SH-SY5Y (cell line): Measurements from ENCODE around the gene TAS2R46.

Experiments
- GATA2 ChIP-seq: IDR thresholded peaks from 2 replicates; pipeline ENCODE4 v1.6.1; 2011; ENCODE audit warnings: mild to moderate bottlenecking, low read depth, low read length
- GATA3 ChIP-seq: IDR thresholded peaks from 2 replicates; pipeline ENCODE4 v1.6.1; 2011; ENCODE audit warnings: low read depth, mild to moderate bottlenecking, low read length, moderate library complexity

The TAS2R46 gene

DNA sequence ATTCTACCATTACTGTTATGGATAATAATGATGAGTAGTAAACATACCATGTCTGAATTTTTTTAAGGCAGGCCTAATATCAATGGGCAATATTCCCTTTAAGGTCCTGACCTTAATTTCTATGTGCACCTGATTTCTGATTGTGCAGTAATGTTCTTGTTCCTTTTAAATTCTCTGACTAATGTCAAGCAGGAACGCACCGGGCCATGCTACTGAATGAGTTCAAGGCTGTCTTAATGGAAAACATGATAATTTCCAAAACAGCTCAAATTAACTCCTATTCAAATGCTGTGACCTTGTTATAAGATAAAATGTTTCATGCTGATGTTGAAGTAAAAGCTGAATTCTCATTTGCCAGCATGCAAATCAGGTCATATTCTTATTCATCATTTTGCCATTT lies 6.8 kb downstream of the TAS2R46 start:
- no peak for TF ChIP-seq GATA3
- no peak for TF ChIP-seq GATA2

DNA sequence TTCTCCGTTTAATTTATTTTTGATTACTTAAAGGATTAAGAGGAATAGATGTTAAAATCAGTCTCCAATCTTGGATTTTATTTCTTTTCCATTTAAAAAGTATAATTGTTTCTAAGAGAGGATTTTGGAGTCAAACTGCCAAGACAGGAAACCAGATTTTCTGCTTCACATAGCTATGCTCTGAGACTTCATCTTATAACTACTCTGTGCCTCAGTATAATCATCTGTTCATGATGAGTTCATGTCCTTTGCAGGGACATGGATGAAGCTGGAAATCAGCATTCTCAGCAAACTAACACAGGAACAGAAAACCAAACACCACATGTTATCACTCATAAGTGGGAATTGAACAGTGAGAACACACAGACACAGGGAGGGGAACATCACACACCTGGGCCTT lies 21.9 kb downstream of the TAS2R46 start:
- TF ChIP-seq GATA3 = no peak
- no peak for TF ChIP-seq GATA2

DNA sequence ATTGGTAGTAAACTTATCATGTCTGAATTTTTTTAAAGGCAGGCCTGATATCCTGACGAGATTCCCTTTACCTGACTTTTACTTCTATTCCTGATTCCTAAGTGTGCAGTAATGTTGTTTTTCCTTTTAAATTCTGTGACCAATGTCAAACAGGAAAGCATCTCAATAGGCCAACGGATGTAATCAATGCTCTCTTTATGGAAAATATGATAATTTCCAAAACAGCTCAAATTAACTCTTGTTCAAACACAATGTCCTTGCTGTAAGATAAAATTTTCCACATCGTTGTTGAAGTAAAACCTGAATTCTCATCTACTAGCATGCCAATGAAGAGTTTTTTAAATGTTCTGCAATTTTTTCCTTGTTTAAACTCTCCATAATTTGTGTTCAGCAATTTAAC lies 22.9 kb downstream of the TAS2R46 start:
- TF ChIP-seq GATA2 = no peak
- no peak for TF ChIP-seq GATA3

DNA sequence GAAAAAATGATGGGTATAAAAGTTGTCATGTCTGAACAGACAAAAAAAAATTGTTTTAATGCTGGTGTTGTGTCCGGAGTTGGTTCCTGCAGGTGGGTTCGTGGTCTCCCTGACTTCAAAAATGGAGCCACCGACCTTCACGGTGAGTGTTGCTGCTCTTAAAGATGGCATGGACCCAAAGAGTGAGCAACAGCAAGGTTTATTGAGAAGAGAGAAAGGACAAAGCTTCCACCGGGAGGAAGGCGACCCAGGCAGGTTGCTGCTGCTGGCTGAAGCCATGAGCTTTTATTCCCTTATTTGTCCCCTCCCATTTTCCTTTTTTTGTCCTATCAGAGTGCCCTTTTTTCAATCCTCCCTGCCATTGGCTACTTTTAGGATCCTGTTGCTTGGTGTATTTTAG lies 30.8 kb downstream of the TAS2R46 start, which contains the start of gene TAS2R31:
Gene TAS2R31, minus strand, starts transcription at position 101 of the 400 bp plus-strand sequence. Its CDS starts 72 bp downstream, at position 29.
- TF ChIP-seq GATA3 (no peak), GATA2 (no peak)

DNA sequence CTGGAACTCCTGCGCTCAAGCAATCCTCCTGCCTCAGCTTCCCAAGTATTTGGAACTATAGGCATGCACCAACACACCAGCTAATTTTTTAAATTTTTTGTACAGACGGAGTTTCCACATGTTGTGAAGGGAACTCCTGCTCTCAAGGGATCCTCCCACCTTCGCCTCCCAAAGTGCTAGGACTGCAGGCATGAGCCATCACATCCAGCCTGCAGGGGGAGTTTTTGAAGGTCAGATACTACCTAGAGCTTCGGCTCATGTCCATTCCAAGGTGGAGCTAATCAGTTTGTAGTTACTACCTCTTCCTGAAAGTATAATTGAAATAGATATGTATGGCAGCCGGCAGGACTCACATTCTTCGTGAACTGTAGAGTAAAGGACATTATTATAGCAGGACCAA lies 36.0 kb downstream of the TAS2R46 start:
- TF ChIP-seq GATA2 = no peak
- no peak for TF ChIP-seq GATA3

DNA sequence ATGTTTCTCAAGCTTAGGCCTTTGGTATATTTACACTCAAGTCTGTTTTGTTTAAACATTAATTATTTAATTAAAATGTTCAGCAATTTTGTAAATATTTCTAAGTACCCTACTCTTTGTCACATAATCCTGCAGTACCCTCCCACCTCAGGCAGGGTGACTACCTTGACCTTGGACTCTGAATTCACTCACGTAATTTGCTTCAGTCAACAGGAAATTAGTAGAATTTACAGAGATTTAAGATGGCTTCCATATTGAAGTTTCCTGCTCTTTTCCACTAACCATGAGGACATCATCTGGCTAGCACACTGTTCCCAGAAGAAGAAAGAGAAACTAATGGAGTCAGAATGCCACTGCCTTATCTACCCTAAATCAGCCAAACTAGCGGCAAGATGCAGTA lies 38.7 kb downstream of the TAS2R46 start:
- TF ChIP-seq GATA2 = no peak
- no peak for TF ChIP-seq GATA3

DNA sequence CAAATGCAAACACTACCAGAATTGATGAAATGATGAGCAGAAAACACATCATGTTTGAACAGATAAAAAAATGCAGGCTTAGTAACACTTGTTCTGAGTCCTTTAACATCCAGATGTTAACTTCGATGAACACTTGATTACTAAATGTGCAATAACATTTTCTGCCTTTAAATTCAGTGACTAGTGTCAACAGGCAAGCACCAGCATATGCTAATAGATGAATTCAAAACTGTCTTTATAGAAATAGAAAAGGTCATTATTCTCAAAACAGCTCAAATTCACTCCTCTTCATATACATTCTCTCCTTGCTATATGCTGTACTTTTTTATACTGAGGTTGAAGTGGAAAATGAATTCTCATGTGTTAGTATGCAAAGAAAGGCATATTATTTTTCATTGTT lies 39.6 kb downstream of the TAS2R46 start, which contains the start of gene TAS2R19:
Gene TAS2R19, minus strand, starts transcription at position 101 of the 400 bp plus-strand sequence. Its CDS starts 49 bp downstream, at position 52.
- TF ChIP-seq GATA3 = no peak
- no peak for TF ChIP-seq GATA2

DNA sequence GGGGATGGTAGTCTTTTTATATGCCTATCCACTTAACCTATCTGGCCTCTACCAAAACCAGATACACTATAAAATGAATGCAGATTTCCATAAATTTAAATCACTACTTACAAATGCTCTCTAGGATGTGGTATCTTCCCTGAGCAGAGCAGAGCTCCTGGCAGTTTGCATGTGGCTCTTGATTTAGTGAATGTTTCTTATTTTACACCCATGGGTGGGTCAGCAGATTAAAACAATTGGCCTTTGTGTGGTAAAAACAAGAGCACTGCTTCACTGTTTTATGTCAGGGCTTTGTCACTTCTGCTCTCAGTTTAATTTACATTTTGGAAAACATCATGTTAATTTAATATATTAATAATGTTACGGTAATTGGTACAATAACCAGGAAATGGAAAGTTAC lies 45.2 kb downstream of the TAS2R46 start:
- TF ChIP-seq GATA2 (no peak), GATA3 (no peak)

DNA sequence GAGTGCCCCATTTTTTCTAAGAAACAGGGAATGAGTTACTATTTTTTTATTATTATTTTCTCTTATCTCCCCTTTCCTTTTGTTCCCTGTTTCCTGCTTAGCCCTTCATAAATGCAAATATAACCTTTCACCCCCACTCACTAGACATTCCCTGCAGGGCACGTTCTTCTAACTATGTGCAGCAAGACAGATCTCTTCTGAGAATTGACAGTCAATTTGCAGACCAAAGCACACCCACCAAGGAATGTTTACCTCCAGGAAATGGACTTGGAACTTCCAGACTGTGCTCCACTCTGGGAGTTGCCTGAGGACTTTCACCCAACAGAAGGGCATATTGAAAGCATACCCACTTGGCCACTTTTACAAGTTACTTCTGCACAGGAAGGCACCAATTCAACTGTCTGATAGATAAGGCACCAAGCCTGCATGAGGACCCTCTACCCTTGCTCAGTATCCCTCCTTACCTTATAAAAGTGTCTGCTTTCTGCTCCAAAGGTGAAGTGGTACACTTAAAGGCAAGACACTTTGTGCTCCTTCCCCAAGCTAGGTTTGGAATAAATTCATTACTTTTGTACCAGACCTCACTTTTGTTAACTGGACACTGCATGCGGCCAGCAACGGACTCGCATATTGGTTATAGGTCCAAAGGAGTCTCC lies 46.2 kb downstream of the TAS2R46 start:
- TF ChIP-seq GATA2 (no peak), GATA3 (no peak)

DNA sequence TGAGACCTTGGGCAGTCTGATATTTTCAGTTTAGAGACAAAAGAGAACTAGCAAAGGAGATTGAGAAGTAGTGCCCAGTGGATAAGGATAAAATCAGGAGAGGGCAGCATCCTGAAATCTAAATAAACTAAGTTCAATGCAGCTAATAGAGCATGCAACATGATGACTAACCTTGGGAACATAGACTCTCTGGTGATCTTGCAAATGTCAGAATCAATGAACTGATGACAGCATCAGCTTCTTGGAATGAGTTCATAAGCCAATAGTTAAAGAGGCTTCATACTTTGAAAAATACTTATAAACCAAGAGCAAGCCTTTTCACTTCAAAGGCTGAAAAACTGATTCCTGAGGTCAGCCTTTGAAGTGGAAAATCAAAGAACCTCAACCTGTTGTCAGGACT lies 47.9 kb downstream of the TAS2R46 start:
- TF ChIP-seq GATA3 (no peak), GATA2 (no peak)
